GM21723 (cell line): ENCODE results near the gene ZNF555.
"Not testable (repeated sequence)": the region's sequence is repeated elsewhere in the genome, so short reads cannot be mapped to it uniquely, and the experiment has no call there.

Experiments used
- ATAC-seq: cut with Tn5 transposase; IDR thresholded peaks from one replicate; pipeline ENCODE4 v1.9.1; 2021; ENCODE audit warnings: mild to moderate bottlenecking, moderate library complexity; ENCODE audit not compliant: unreplicated experiment

Gene ZNF555

DNA sequence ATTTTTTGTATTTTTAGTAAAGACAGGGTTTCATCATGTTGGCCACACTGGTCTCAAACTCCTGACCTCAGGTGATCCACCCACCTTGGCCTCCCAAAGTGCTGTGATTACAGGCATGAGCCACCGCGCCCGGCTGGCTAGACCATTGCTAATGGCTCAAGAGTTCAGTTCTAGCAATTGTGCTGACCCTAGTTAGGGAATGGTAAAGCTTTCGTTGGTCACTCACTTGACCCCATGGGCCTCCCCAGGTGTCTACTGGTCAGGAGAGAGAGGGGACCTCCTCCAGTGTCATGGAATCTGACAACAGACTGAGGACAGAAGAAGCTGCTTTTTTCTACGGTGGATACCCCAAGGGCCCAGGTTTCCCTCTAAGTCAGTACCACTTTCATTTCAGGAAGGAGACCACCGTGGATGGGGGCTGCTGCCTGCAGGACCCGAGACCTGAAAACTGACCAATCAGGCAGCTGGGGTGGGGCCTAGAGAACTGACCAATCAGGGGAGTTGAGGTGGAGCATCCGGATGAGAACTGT lies 25.3 kb downstream of the ZNF555 start:
- ATAC-seq: no peak

- ATAC-seq: no peak
Observed at GRCh38 chr19:2867025-2867991, 26.0 kb downstream of the ZNF555 start, which contains the start of gene ZNF556. ZNF556 (plus strand) TSS chr19:2867335; CDS start chr19:2867422, 87 bp downstream.

DNA sequence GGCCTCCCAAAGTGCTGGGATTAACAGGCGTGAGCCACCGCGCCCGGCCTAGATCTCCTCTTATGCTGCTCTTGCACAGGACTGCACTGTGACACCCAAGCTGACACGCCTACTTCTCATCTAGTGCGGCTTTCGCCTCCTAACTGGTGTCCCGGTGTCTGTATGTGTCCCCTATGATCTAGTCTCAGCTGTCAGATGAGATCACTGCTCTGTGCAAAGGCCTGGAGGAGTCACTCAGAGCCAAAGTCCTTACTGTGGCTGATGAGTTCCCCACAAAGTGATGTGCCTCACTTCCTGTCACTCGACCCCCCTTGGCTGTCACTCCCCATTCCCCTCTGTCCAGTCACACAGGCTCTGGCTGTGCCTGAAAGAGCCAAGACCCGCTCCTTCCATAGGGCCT lies 28.3 kb downstream of the ZNF555 start:
- ATAC-seq: no peak

GRCh38 chr19:2872175-2872574 lies 30.9 kb downstream of the ZNF555 start:
- ATAC-seq: not testable (repeated sequence)

DNA sequence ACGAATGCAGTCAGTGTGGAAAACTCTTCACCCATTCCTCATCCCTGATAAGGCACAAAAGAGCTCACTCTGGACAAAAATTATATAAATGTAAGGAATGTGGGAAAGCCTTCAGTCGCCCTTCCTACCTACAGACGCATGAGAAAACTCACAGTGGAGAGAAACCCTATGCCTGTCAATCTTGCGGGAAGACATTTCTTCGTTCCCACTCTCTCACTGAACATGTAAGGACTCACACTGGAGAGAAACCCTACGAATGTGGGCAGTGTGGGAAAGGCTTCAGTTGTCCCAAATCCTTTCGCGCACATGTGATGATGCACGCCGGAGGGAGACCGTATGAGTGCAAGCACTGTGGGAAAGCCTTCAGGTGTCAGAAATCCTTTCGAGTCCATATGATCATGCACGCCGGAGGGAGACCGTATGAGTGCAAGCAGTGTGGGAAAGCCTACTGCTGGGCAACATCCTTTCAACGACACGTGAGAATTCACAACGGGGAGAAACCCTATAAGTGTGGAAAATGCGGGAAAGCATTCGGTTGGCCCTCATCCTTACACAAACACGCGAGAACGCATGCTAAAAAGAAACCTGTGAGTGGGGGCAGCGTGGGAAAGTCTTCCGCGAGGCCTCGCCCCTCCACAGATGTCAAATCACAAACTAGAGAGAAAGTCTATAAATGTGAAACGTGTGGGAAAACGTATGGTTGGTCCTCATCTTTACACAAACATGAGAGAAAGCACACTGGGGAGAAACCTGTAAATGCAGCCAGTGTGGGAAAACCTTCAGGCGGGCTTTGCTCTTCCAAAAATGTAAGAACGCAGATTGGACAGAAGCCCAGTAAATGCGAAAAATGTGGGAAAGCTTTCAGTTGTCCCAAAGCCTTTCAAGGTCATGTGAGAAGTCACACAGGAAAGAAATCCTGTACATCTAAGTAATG lies 36.4 kb downstream of the ZNF555 start:
- ATAC-seq: no peak

GRCh38 chr19:2883686-2884439 lies 42.6 kb downstream of the ZNF555 start:
- no peak for ATAC-seq

GRCh38 chr19:2885736-2886135 lies 44.5 kb downstream of the ZNF555 start:
- no peak for ATAC-seq

DNA sequence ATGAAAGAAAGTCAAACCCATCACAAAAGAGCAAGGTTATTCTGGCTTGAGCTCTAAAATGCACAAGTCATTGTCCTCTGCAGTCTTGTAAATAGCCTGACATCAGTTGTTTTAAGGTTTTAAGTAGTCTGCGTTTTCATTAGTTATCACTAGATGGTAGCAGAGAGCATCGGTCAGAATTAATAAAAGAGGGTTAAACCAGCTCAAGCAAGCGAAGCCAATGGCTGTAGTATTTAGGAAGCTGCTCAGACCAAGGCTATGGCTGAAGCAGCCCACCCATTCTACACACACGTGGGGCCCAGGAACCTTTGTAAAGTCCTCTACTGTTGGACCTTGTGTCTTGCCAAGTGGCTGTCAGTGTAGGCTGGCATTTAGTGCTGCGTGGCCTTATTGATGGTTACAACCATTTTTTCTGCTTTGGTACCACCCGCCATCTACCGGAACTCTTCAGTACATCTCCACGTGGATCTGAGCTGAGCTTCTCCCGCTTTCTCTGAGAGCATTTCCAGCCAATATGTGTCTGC lies 46.2 kb downstream of the ZNF555 start:
- no peak for ATAC-seq

GRCh38 chr19:2888731-2889224 lies 47.5 kb downstream of the ZNF555 start:
- ATAC-seq: no peak

- ATAC-seq: not testable (repeated sequence)
Observed at GRCh38 chr19:2890531-2890930, 49.3 kb downstream of the ZNF555 start.

GRCh38 chr19:2896694-2897093 lies 55.4 kb downstream of the ZNF555 start:
- no peak for ATAC-seq

- peak; percentile 90 for ATAC-seq
Observed at GRCh38 chr19:2900296-2901252, 59.3 kb downstream of the ZNF555 start, which contains the start of gene ZNF57. ZNF57 (plus strand) TSS chr19:2900928; CDS start chr19:2901046, 118 bp downstream.

GRCh38 chr19:2902590-2903218 lies 61.4 kb downstream of the ZNF555 start:
- ATAC-seq: no peak

- ATAC-seq: not testable (repeated sequence)
Observed at GRCh38 chr19:2903326-2903725, 62.1 kb downstream of the ZNF555 start.

- no peak for ATAC-seq
Observed at GRCh38 chr19:2905918-2906519, 64.7 kb downstream of the ZNF555 start.

- no peak for ATAC-seq
Observed at GRCh38 chr19:2906631-2907195, 65.4 kb downstream of the ZNF555 start.
